NCI-H2107 (cell line): Measurements from ENCODE around the gene VTI1A.
"Not testable (repeated sequence)": the region's sequence is repeated elsewhere in the genome, so short reads cannot be mapped to it uniquely, and the experiment has no call there.

Experiments
- DNase-seq: peaks from one replicate; lab custom pipeline; 2025; lab: John Stamatoyannopoulos, UW

VTI1A gene

DNA sequence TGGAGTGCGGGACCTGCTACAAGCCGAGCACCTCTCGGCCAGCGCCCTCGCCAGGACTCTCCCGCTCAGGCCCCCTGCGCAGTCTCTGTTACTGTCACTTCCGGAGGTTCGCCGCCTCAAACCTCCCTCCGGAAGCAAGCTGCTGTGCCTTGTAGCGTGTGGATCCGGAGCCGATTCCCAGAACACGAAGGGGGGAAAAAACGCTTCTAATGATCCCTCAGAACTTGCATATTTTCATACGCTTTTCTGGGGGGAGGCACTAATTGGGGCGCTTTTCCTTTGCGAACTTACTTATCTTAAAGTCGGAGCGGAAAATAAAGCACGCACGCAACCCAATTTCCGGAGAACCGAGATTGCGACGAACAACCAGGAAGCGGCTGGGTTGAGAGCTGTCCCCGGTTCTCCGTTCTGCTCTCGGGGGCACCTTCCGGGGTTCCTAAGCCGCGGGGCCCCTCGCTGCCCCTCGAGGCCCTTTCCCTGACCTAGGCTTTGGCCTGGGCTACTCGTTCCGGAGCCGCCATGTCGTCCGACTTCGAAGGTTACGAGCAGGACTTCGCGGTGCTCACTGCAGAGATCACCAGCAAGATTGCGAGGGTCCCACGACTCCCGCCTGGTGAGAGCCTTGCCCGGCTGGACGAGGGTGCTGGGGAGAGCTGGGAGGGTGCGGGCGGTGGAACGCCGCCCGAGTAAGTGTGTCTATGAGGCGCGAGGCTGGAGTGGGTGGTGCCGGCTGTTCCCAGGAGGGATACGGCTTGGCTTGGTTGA, at the start of gene VTI1A, which contains the start of gene ZDHHC6:
Gene VTI1A (plus strand): TSS at position 361 of the 765 bp plus-strand sequence. CDS start 159 bp downstream, at position 520.
Gene ZDHHC6 (minus strand): TSS at position 60 of the 765 bp plus-strand sequence. CDS start 1,478 bp downstream, outside the sequence.
- DNase-seq = peak; percentile 17

DNA sequence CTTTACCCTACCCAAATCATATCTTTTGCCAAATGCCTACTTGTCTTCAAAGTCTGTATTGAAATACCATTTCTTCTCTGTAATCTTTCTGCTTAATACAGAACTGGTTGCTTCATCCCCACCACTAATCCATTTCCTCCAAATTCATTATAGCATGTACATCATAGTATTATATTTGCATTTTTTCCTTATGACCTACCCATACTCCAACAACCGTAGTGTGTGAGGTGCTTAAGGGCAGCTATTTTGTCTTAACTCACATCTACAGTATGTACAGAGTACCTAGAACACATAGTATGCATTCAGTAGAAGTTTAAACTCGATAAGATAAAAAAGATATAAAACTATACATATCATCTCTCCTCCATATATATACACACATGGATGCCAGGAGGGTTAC, 49.4 kb upstream of the VTI1A start:
- no peak for DNase-seq

DNA sequence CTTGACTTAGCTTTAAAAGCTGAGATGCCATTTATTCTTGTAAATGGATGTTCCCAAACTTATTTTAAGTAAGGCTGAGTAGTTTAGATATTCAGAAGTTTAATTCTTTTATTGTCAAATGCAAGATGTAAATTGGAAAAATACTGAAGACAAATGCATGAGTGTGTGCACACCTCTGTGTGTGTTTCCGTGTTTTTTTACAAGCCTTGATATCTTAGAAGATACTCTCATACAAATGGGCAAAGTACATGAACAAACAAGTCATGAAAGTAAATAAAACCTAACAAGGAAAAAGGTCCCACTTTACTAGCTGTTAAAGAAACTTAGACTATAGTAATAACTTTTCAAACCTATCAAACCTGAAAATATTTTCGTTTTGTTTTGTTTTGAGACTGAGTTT, 44.1 kb upstream of the VTI1A start:
- DNase-seq = no peak

DNA sequence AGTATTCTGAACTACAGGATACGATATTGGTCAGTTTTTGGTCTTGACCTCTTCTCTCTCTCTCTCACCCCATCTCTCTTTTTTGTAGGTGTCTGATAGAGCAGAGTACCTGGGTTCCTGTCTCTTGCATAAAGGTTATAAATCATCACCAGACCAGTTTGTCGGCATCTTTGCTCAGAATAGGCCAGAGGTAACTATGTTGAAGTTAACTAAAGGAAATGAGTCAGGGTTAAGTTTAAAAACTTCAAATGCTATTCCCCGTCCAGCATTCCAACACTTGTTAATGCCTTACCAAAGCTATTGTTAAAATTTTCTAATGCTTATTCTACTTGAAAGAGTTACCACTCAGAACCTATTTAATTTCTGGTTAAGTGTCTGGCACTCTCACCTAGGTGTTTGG, 42.4 kb upstream of the VTI1A start:
- no peak for DNase-seq

DNA sequence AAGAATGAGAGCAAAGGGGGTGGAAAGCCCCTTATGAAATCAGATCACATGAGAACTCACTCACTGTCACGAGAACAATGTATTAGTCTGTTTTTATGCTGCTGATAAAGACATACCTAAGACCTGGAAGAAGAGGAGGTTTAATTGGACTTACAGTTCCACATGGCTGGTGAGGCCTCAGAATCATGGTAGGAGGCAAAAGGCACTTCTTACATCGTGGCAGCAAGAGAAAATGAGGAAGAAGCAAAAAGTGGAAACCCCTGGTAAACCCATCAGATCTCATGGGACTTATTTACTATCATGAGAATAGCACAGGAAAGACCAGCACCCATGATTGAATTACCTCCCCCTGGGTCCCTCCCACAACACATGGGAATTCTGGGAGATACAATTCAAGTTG, 40.2 kb upstream of the VTI1A start:
- DNase-seq = not testable (repeated sequence)

DNA sequence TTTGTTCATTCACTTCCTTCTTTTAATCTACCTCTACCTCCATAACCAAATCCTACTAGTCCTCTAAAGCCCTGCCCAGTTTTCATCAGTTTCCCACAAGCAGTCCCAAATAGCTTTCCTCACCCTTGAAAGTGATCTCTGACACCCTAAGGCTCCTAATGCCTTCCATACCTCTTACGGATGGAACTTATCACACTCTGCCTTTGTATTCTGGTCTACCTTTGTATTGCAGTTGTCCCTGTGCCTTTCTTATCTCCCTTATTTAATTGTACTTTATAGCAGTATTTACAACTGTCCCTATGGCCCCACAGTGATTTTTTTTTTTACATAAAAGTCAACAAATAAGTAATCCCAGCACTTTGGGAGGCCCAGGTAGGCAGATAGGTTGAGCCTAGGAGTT, 39.3 kb upstream of the VTI1A start:
- DNase-seq = no peak

DNA sequence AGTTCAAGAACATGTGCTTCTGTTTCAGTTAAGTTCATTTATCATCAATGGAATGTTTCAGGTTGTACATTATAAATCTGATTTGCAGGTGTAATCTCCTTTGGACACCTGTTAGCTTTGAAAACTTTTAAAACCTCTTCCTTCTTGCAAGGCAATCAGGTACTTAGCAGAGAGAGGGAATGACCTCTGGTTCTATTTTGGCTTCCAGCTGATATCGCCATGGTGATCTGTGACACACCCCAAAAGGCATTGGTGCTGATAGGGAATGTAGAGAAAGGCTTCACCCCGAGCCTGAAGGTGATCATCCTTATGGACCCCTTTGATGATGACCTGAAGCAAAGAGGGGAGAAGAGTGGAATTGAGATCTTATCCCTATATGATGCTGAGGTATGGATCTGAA, 37.7 kb upstream of the VTI1A start:
- no peak for DNase-seq

DNA sequence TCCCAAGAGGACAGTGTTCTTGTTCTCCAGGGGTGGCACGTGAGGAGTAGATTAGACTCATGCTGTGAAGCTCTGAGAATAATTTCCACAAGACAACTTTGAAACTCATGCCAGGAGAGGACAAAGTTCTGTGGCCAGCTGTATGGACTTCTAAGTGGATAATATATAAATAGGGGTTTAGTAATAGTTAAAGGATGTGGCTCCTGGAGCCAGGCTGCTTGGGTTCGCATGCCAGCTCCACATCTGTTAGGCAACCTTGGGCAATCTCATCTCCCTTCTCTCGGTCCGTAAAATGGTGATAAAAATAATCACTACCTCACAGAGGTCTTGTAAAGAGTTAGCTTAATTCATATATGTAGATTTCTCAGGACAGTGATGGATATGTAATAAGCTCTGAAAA, 37.3 kb upstream of the VTI1A start:
- no peak for DNase-seq

- no peak for DNase-seq
Observed at GRCh38 chr10:112412696-112413095, 34.3 kb upstream of the VTI1A start.

DNA sequence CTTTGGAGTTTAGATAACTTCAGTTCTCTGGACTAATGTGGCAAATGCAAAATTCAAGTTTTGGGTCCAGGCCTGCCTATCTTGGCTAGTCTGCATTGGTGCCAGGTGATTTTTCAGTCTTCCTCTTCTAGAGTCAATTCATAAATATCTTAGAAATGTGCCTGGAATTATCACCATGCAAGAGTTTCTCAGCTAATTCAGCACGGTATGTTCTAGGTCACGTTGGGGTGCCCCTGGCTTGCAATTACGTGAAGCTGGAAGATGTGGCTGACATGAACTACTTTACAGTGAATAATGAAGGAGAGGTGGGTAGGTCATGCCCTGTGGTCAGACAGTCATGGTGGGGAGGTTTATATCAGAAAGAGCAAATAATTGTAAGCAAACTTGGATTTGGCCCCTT, 25.3 kb upstream of the VTI1A start:
- no peak for DNase-seq

DNA sequence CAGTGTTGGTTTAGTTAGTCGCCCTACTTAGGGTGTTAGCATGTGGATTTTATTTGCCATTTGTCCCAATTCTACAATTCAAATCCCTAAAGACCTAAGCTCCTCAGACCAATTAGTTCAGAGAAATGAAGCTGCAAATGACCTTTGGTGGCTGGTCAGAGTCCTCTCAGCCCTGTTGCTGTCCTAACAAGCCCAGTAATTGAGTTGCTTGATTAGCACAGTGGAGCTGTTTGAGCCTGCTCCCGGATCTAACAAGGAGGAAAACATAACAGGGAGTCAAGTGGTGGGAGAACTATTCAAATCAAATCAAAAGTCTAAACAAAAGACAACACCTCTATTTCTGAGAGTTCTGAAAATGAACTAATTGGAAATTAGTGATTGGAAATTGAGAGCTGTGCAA, 22.4 kb upstream of the VTI1A start:
- DNase-seq = no peak

DNA sequence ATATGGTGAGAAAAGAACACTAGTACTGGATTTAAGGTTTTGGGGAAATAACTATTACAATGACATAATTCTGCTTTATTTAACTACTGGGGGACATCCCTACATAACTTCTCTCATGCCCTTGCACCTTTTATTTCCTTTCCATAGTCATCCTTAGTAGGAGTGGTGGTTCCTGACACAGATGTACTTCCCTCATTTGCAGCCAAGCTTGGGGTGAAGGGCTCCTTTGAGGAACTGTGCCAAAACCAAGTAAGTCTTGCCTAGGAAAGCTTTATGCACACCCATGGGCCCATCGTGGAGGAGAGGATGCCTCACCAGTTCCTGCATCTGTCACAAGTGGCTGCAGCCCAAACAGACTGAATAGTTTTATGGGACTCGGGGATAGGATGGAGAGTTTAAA, 20.9 kb upstream of the VTI1A start:
- DNase-seq = no peak

- DNase-seq = no peak
Observed at GRCh38 chr10:112429147-112429546, 17.9 kb upstream of the VTI1A start.

GRCh38 chr10:112429654-112430230, 17.3 kb upstream of the VTI1A start:
- no peak for DNase-seq

GRCh38 chr10:112433136-112433535, 13.9 kb upstream of the VTI1A start:
- DNase-seq = no peak

DNA sequence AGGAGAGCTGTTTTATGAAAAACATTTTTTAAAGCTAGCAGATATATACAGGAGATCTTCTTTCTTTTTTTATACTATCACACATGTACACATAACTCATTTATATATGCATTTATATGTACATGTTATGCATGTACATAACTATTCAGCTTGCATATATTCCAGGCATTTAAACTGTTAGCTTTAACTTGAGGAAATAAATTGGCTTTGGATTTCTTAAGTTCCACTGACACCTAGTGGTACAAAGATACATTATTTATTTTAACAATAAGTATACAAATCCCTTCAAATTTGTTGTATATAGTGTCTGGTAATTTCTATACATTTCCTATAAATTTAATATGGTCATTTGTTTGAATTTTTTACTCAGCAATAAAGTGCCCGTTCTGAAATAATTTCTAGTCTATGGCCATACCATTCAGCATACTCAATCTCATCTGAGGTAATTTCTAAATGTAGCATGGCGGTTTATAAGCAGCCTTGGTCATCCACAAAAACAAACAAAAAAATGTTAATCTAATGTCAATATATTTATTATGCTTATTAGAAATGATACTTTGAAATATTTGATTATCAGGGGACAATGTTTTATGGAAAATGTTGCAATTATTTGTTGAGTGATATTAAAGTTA, 11.9 kb upstream of the VTI1A start:
- no peak for DNase-seq

DNA sequence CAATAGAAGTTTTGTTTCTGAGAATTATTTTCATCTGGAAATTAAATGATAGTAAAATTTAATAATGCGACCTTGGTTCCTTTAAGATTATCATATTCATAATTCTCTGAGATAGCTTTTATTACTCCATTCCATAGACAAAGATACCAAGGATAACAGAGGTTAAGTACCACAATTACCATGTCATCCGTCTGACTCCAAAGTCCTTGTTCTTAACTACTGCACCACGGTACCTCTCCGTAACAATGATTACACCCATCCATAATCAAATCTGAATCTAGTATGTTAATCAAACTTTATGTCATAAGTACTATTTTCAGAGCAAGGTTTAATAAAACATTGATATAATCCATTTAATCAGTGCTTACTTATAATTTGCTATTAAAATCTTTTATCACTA, 8.7 kb upstream of the VTI1A start:
- DNase-seq = no peak

GRCh38 chr10:112441520-112441919, 5.5 kb upstream of the VTI1A start:
- DNase-seq = no peak

DNA sequence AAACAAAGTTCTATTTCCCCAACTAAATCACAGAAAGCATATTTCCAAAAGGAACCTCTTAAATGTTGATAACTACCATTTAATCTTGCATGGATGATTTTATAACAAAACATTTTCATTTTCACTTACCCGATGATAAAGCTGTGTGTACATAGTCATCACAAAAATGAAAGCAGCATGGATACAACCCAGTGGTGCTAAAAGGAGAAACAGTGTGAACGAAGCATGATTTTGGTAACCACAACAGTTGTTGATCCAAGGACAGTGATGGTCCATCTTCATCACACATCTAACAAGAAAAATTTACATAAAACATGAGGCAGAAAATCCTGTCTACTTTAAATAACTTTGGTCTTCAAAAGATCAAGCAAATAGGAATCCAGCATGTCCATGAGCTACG, 5.0 kb upstream of the VTI1A start:
- no peak for DNase-seq

GRCh38 chr10:112446055-112446854, 760 bp upstream of the VTI1A start:
- DNase-seq = no peak

DNA sequence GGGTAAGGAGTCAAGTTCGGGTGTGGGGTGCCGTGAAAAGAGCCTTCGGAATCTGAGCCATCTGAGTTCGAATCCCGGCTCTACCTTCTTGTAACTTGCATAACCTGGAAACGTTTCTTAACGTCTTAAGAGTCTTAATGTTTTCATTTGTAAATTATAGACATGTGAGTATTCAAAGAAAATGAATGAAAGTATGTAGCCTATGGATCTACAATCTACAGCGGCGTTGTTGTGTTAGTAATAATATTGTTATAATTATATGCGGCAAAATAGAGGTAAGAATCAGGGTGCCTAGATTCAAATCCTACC, 559 bp downstream of the VTI1A start:
- DNase-seq = no peak

DNA sequence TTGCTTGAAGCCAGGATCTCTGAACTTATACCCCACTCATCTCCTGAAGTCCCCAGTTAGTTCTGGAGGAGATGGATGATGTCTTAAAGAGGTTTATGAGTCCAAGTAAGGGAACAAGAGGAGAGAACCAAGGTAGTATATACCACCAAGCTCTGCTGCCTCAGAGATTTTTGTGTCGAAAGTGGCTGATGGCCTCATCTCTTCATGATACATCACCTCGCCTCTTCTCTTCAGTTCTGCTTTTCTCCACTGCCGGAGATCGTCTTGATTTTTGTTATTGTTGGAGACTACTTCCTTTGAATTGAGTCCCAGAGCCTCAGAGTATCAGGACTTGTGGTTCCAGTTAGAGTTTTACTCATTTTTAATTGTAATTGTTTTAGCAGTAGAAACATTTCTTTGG, 1.9 kb downstream of the VTI1A start:
- no peak for DNase-seq
